Measurements from ENCODE around the gene DIPK1A.

GRCh38 chr1:92887465-92887864 is 73.8 kb downstream of the DIPK1A start:
- TF ChIP-seq POLR2A (IDR thresholded peaks at IDR 0.05) (no peak), POLR2AphosphoS5 (IDR thresholded peaks at IDR 0.05) (no peak)

Measured in breast epithelium (tissue), 3 donors.